Measurements from ENCODE around the gene COL12A1. TPM values are rescaled to one million over a fixed set of nuclear protein-coding genes. Genes with fewer than 3 reads are reported as not detected.

COL12A1 gene
- total RNA-seq, 1 experiment from 2014 or later, result 10.4 TPM

GRCh38 chr6:75166773-75167172 is 39.1 kb downstream of the COL12A1 start:
- in situ Hi-C loops (cut with HindIII; ENCODE audit: low pct_unique_long_range_greater_than_20kb, low sequenced_read_pairs), result no loop called here

GRCh38 chr6:75166236-75166635 is 39.6 kb downstream of the COL12A1 start:
- BruUV-seq (replicated peaks), result no TSS peak
- CTCF ChIA-PET, result no interaction called here
- Histone ChIP-seq H3K4me1 (ENCODE audit: control insufficient read depth, insufficient read depth, low read length) (no peaks in the 10 kb centered on the region), H3K27ac (ENCODE audit: low read length) (no peak overlapping the region), H3K9me3 (ENCODE audit: control insufficient read depth, insufficient read depth, low read depth, low read length) (no peaks in the 10 kb centered on the region), H3K36me3 (ENCODE audit: control insufficient read depth, insufficient read depth, low read length) (no peaks in the 10 kb centered on the region), H3K27me3 (ENCODE audit: control insufficient read depth, insufficient read depth, low read length) (no peaks in the 10 kb centered on the region), H3K4me3 (ENCODE audit: low read depth in 2 of 2, low read length in 2 of 2) (no peak overlapping the region)
- DNase-seq (ENCODE audit: low read depth, low spot score) (no peak), ATAC-seq (no peak)
- TF ChIP-seq REST (IDR thresholded peaks at IDR 0.05; ENCODE audit: insufficient read depth in 1 of 2, low read depth in 2 of 2, low read length in 1 of 2) (no peak), TCF7L2 (IDR thresholded peaks at IDR 0.05; ENCODE audit: low read depth, low read length) (no peak), CTCF (IDR thresholded peaks at IDR 0.05) (no peak), SIN3A (IDR thresholded peaks at IDR 0.05; ENCODE audit: borderline replicate concordance, insufficient read depth, low read depth, low read length) (no peak), POLR2AphosphoS5 (IDR thresholded peaks at IDR 0.05; ENCODE audit: low read depth, low read length) (no peak)
- POLR2A ChIA-PET, result no interaction called here
- intact Hi-C loops (cut with micrococcal nuclease; ENCODE audit: unreplicated experiment), result no loop called here
- in situ Hi-C loops (cut with HindIII; ENCODE audit: low pct_unique_long_range_greater_than_20kb, low sequenced_read_pairs), result no loop called here

More at GRCh38 chr6:75166773-75167172, 39.1 kb downstream of the COL12A1 start:
- ChIA-PET POLR2A (no interaction called here), CTCF (no interaction called here)
- H3K9me3 ChIP-seq (ENCODE audit: control insufficient read depth, insufficient read depth, low read depth, low read length), result no peaks in the 10 kb centered on the region
- H3K36me3 ChIP-seq (ENCODE audit: control insufficient read depth, insufficient read depth, low read length), result no peaks in the 10 kb centered on the region
- intact Hi-C loops (cut with micrococcal nuclease; ENCODE audit: unreplicated experiment), result no loop called here
- no peaks in the 10 kb centered on the region for H3K27me3 ChIP-seq (ENCODE audit: control insufficient read depth, insufficient read depth, low read length)
- no peak for TF ChIP-seq SIN3A (IDR thresholded peaks at IDR 0.05; ENCODE audit: borderline replicate concordance, insufficient read depth, low read depth, low read length)
- no peak for TF ChIP-seq CTCF (IDR thresholded peaks at IDR 0.05)
- TF ChIP-seq POLR2AphosphoS5 (IDR thresholded peaks at IDR 0.05; ENCODE audit: low read depth, low read length), result no peak
- no peak for TF ChIP-seq TCF7L2 (IDR thresholded peaks at IDR 0.05; ENCODE audit: low read depth, low read length)
- no peak for TF ChIP-seq REST (IDR thresholded peaks at IDR 0.05; ENCODE audit: insufficient read depth in 1 of 2, low read depth in 2 of 2, low read length in 1 of 2)
- H3K27ac ChIP-seq (ENCODE audit: low read length), result no peak overlapping the region
- ATAC-seq, result no peak
- no peak overlapping the region for H3K4me3 ChIP-seq (ENCODE audit: low read depth in 2 of 2, low read length in 2 of 2)
- BruUV-seq (replicated peaks), result no TSS peak
- no peak for DNase-seq (ENCODE audit: low read depth, low spot score)
- no peaks in the 10 kb centered on the region for H3K4me1 ChIP-seq (ENCODE audit: control insufficient read depth, insufficient read depth, low read length)

All from Panc1 (cell line).